ENCODE data around the gene ATP8B4. TPM values are rescaled to one million over a fixed set of nuclear protein-coding genes. Genes with fewer than 3 reads are reported as not detected.

The ATP8B4 gene
- total and polyA plus RNA-seq, 10 of the 15 experiments (the other 5 are each of a cell fraction or from before 2014, with no cell fraction given) = 0.02 to 0.94 (median 0.19) TPM

DNA sequence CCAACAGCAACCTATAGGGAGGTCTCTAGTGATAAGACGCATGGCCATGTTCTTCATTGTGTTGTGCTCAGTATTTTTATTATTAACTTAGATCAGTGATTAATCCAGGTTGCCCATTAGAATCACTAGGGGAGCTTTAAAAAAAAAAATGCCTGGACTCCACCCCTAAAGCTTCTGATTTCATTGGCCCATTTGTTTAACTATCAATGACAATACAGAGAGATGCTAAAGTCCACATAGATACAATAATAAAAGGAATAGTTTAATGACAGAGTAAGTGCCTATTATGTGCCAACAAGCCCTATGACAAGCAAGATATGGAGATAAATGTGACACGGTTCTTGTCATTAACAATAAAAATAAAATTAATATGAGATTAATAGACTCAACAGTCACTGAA lies 55.8 kb downstream of the ATP8B4 start:
- ChIA-PET SMC1A (ENCODE audit: uncharacterized antibody, unreplicated experiment) (interaction anchor here (0.6 to 1.5 kb wide), 5 partner anchors 8 to 424 kb away, joined by 3 to 5 read pairs (median 4); no protein-coding TSS in a partner anchor), CTCF (interaction anchor here (0.5 to 1.6 kb wide), 3 partner anchors 9 to 828 kb away, joined by 3 to 4 read pairs (median 3); no protein-coding TSS in a partner anchor), RAD21 (ENCODE audit: unreplicated experiment) (no interaction called here), POLR2A (interaction anchor here (0.5 kb wide), 1 partner anchor 215 kb away, joined by 3 read pairs; no protein-coding TSS in a partner anchor)
- Histone ChIP-seq H3K4me2 (ENCODE audit: control insufficient read depth, insufficient read depth) (no peak overlapping the region), H3K27me3 (replicated peaks in 1 of 2; ENCODE audit: control insufficient read depth in 2 of 2, insufficient read depth in 2 of 2, low read length in 1 of 2) (no peaks in the 10 kb centered on the region; a peak in 2 of 4 replicates), H3K27ac (ENCODE audit: control insufficient read depth, insufficient read depth) (no peak overlapping the region), H3K9ac (ENCODE audit: control insufficient read depth, insufficient read depth, low read length) (no peak overlapping the region), H3K79me2 (ENCODE audit: control insufficient read depth, insufficient read depth, low read length) (no peaks in the 10 kb centered on the region), H3K36me3 (ENCODE audit: control insufficient read depth in 2 of 2, insufficient read depth in 2 of 2, low read length in 1 of 2) (no peaks in the 10 kb centered on the region), H3K4me3 (no peak overlapping the region), H4K20me1 (ENCODE audit: control insufficient read depth, insufficient read depth) (no peaks in the 10 kb centered on the region), H2AFZ (ENCODE audit: control insufficient read depth, low read depth, low read length) (no peak overlapping the region), H3K9me3 (replicated peaks; ENCODE audit: control insufficient read depth, insufficient read depth, low read length) (no peaks in the 10 kb centered on the region), H3K4me1 (ENCODE audit: control insufficient read depth, insufficient read depth, low read length) (no peaks in the 10 kb centered on the region)
- ATAC-seq (no peak), FAIRE-seq (no peak), DNase-seq (ENCODE audit: low read depth, low spot score) (no peak)
- BruUV-seq (replicated peaks) = no TSS peak
- in situ Hi-C loops (cut with MboI) (no loop called here), intact Hi-C loops (cut with micrococcal nuclease; ENCODE audit: unreplicated experiment) (no loop called here)
- 37% methylated on average over 2 of the region's 2 CpGs for WGBS (ENCODE audit: insufficient coverage, insufficient replicate concordance, low lambda C conversion rate, missing lambda C conversion rate)
- TF ChIP-seq, protein P1, sequence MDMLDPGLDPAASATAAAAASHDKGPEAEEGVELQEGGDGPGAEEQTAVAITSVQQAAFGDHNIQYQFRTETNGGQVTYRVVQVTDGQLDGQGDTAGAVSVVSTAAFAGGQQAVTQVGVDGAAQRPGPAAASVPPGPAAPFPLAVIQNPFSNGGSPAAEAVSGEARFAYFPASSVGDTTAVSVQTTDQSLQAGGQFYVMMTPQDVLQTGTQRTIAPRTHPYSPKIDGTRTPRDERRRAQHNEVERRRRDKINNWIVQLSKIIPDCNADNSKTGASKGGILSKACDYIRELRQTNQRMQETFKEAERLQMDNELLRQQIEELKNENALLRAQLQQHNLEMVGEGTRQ (IDR thresholded peaks at IDR 0.05; ENCODE audit: borderline replicate concordance, low read depth, low read length) = no peak
- TF ChIP-seq KDM1A (IDR thresholded peaks at IDR 0.05; ENCODE audit: borderline replicate concordance) (no peak), MEF2B (IDR thresholded peaks at IDR 0.05; ENCODE audit: partially characterized antibody, poor library complexity, severe bottlenecking) (no peak), LARP7 (IDR thresholded peaks at IDR 0.05) (no peak), EGR1 (IDR thresholded peaks at IDR 0.05; ENCODE audit: borderline replicate concordance in 1 of 2, low read depth in 2 of 2, low read length in 2 of 2) (no peak), CREB1 (IDR thresholded peaks at IDR 0.05; ENCODE audit: low read depth) (no peak), NRF1 (conservative IDR thresholded peaks at IDR 0.05; ENCODE audit: low read depth, low read length) (no peak), USF1 (IDR thresholded peaks at IDR 0.05; ENCODE audit: borderline replicate concordance, extremely low read length, insufficient read depth, low read depth, low read length) (no peak), CEBPZ (IDR thresholded peaks at IDR 0.05; ENCODE audit: low read depth, low read length) (no peak), BRCA1 (IDR thresholded peaks at IDR 0.05; ENCODE audit: low read depth, low read length) (no peak), ZZZ3 (IDR thresholded peaks at IDR 0.05; ENCODE audit: control insufficient read depth, insufficient read length, low read depth) (no peak), CBX3 (IDR thresholded peaks at IDR 0.05; ENCODE audit: borderline replicate concordance, low read depth) (no peak)
- TF ChIP-seq, protein P2, sequence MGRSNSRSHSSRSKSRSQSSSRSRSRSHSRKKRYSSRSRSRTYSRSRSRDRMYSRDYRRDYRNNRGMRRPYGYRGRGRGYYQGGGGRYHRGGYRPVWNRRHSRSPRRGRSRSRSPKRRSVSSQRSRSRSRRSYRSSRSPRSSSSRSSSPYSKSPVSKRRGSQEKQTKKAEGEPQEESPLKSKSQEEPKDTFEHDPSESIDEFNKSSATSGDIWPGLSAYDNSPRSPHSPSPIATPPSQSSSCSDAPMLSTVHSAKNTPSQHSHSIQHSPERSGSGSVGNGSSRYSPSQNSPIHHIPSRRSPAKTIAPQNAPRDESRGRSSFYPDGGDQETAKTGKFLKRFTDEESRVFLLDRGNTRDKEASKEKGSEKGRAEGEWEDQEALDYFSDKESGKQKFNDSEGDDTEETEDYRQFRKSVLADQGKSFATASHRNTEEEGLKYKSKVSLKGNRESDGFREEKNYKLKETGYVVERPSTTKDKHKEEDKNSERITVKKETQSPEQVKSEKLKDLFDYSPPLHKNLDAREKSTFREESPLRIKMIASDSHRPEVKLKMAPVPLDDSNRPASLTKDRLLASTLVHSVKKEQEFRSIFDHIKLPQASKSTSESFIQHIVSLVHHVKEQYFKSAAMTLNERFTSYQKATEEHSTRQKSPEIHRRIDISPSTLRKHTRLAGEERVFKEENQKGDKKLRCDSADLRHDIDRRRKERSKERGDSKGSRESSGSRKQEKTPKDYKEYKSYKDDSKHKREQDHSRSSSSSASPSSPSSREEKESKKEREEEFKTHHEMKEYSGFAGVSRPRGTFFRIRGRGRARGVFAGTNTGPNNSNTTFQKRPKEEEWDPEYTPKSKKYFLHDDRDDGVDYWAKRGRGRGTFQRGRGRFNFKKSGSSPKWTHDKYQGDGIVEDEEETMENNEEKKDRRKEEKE (IDR thresholded peaks at IDR 0.05) = no peak
- TF ChIP-seq, protein P3, sequence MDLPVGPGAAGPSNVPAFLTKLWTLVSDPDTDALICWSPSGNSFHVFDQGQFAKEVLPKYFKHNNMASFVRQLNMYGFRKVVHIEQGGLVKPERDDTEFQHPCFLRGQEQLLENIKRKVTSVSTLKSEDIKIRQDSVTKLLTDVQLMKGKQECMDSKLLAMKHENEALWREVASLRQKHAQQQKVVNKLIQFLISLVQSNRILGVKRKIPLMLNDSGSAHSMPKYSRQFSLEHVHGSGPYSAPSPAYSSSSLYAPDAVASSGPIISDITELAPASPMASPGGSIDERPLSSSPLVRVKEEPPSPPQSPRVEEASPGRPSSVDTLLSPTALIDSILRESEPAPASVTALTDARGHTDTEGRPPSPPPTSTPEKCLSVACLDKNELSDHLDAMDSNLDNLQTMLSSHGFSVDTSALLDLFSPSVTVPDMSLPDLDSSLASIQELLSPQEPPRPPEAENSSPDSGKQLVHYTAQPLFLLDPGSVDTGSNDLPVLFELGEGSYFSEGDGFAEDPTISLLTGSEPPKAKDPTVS (IDR thresholded peaks at IDR 0.05; ENCODE audit: low read depth, low read length) = no peak

Measured in GM12878 (cell line).